Measurements from ENCODE around the gene OSER1. TPM values are rescaled to one million over a fixed set of nuclear protein-coding genes. Genes with fewer than 3 reads are reported as not detected.

The OSER1 gene
- polyA plus RNA-seq, 1 of the 3 experiments (the other 2 are of a cell fraction), result 22.3 TPM

DNA sequence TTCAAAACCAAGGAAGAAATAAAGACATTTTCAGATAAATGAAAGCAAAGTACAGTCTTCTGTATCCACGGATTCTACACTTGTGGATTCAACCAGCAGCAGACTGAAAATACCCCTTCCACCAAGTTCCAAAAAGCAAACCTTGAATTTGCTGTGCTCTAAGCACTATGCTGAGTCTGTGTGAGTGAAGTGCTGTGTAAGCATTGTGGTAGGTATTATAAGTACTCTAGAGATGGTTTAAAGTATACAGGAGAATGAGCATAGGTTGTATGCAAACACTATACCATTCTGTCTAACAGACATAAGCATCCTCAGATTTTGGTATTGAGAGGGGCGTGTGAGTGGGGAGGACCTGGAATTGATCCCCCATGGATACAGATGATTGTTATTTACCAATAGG, 9.6 kb downstream of the OSER1 start:
- no peak overlapping the region for H3K4me2 ChIP-seq
- peaks cover 68% of the 10 kb centered on the region for H3K79me2 ChIP-seq (ENCODE audit: insufficient read depth)
- POLR2A ChIA-PET, result no interaction called here
- peaks cover 23% of the 10 kb centered on the region for H4K20me1 ChIP-seq (ENCODE audit: insufficient read depth)
- no peak for TF ChIP-seq TCF12 (IDR thresholded peaks at IDR 0.05)
- TF ChIP-seq POLR2AphosphoS5 (IDR thresholded peaks at IDR 0.05; ENCODE audit: low read depth, low read length), result no peak
- TF ChIP-seq EP300 (IDR thresholded peaks at IDR 0.05; ENCODE audit: borderline replicate concordance in 1 of 2, low read depth in 1 of 2, low read length in 1 of 2), result no peak
- TF ChIP-seq NFIC (IDR thresholded peaks at IDR 0.05; ENCODE audit: borderline replicate concordance), result no peak
- TF ChIP-seq, protein P1, sequence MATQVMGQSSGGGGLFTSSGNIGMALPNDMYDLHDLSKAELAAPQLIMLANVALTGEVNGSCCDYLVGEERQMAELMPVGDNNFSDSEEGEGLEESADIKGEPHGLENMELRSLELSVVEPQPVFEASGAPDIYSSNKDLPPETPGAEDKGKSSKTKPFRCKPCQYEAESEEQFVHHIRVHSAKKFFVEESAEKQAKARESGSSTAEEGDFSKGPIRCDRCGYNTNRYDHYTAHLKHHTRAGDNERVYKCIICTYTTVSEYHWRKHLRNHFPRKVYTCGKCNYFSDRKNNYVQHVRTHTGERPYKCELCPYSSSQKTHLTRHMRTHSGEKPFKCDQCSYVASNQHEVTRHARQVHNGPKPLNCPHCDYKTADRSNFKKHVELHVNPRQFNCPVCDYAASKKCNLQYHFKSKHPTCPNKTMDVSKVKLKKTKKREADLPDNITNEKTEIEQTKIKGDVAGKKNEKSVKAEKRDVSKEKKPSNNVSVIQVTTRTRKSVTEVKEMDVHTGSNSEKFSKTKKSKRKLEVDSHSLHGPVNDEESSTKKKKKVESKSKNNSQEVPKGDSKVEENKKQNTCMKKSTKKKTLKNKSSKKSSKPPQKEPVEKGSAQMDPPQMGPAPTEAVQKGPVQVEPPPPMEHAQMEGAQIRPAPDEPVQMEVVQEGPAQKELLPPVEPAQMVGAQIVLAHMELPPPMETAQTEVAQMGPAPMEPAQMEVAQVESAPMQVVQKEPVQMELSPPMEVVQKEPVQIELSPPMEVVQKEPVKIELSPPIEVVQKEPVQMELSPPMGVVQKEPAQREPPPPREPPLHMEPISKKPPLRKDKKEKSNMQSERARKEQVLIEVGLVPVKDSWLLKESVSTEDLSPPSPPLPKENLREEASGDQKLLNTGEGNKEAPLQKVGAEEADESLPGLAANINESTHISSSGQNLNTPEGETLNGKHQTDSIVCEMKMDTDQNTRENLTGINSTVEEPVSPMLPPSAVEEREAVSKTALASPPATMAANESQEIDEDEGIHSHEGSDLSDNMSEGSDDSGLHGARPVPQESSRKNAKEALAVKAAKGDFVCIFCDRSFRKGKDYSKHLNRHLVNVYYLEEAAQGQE (IDR thresholded peaks at IDR 0.05; ENCODE audit: low read depth, low read length), result no peak
- TF ChIP-seq, protein P2, sequence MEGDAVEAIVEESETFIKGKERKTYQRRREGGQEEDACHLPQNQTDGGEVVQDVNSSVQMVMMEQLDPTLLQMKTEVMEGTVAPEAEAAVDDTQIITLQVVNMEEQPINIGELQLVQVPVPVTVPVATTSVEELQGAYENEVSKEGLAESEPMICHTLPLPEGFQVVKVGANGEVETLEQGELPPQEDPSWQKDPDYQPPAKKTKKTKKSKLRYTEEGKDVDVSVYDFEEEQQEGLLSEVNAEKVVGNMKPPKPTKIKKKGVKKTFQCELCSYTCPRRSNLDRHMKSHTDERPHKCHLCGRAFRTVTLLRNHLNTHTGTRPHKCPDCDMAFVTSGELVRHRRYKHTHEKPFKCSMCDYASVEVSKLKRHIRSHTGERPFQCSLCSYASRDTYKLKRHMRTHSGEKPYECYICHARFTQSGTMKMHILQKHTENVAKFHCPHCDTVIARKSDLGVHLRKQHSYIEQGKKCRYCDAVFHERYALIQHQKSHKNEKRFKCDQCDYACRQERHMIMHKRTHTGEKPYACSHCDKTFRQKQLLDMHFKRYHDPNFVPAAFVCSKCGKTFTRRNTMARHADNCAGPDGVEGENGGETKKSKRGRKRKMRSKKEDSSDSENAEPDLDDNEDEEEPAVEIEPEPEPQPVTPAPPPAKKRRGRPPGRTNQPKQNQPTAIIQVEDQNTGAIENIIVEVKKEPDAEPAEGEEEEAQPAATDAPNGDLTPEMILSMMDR (IDR thresholded peaks at IDR 0.05), result no peak
- no peak for TF ChIP-seq RXRA (IDR thresholded peaks at IDR 0.05; ENCODE audit: borderline replicate concordance, low read depth)
- TF ChIP-seq, protein P3, sequence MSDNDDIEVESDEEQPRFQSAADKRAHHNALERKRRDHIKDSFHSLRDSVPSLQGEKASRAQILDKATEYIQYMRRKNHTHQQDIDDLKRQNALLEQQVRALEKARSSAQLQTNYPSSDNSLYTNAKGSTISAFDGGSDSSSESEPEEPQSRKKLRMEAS (IDR thresholded peaks at IDR 0.05; ENCODE audit: low read depth), result no peak
- no peak for TF ChIP-seq EZH2phosphoT487 (IDR thresholded peaks at IDR 0.05; ENCODE audit: borderline replicate concordance, low read depth)
- TF ChIP-seq, protein P4, sequence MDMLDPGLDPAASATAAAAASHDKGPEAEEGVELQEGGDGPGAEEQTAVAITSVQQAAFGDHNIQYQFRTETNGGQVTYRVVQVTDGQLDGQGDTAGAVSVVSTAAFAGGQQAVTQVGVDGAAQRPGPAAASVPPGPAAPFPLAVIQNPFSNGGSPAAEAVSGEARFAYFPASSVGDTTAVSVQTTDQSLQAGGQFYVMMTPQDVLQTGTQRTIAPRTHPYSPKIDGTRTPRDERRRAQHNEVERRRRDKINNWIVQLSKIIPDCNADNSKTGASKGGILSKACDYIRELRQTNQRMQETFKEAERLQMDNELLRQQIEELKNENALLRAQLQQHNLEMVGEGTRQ (IDR thresholded peaks at IDR 0.05; ENCODE audit: borderline replicate concordance, low read depth, low read length), result no peak
- TF ChIP-seq, protein P5, sequence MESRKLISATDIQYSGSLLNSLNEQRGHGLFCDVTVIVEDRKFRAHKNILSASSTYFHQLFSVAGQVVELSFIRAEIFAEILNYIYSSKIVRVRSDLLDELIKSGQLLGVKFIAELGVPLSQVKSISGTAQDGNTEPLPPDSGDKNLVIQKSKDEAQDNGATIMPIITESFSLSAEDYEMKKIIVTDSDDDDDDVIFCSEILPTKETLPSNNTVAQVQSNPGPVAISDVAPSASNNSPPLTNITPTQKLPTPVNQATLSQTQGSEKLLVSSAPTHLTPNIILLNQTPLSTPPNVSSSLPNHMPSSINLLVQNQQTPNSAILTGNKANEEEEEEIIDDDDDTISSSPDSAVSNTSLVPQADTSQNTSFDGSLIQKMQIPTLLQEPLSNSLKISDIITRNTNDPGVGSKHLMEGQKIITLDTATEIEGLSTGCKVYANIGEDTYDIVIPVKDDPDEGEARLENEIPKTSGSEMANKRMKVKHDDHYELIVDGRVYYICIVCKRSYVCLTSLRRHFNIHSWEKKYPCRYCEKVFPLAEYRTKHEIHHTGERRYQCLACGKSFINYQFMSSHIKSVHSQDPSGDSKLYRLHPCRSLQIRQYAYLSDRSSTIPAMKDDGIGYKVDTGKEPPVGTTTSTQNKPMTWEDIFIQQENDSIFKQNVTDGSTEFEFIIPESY (IDR thresholded peaks at IDR 0.05; ENCODE audit: borderline replicate concordance, low read depth), result no peak
- TF ChIP-seq, protein P6, sequence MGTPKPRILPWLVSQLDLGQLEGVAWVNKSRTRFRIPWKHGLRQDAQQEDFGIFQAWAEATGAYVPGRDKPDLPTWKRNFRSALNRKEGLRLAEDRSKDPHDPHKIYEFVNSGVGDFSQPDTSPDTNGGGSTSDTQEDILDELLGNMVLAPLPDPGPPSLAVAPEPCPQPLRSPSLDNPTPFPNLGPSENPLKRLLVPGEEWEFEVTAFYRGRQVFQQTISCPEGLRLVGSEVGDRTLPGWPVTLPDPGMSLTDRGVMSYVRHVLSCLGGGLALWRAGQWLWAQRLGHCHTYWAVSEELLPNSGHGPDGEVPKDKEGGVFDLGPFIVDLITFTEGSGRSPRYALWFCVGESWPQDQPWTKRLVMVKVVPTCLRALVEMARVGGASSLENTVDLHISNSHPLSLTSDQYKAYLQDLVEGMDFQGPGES (IDR thresholded peaks at IDR 0.05; ENCODE audit: low read depth, low read length), result no peak
- TF ChIP-seq SIN3A (IDR thresholded peaks at IDR 0.05; ENCODE audit: borderline replicate concordance, low read depth, low read length), result no peak
- TF ChIP-seq RCOR1 (IDR thresholded peaks at IDR 0.05; ENCODE audit: low read length), result no peak
- 98% methylated on average over 2 of the region's 2 CpGs for WGBS (ENCODE audit: low lambda C conversion rate)
- peaks cover 0 to 23% of the 10 kb centered on the region in 2 experiments for H3K4me1 ChIP-seq (ENCODE audit: control insufficient read depth in 1 of 2, insufficient read depth in 2 of 2, low read depth in 1 of 2, low read length in 1 of 2)
- CTCF ChIA-PET, result no interaction called here
- H3K36me3 ChIP-seq (replicated peaks in 1 of 2; ENCODE audit: control insufficient read depth in 1 of 2, insufficient read depth in 2 of 2, low read length in 1 of 2), result peaks cover 74 to 80% of the 10 kb centered on the region in 2 experiments
- H3K9ac ChIP-seq, result no peak overlapping the region
- DNase-seq, result no peak
- no peaks in the 10 kb centered on the region for H3K9me2 ChIP-seq
- H3K27me3 ChIP-seq (ENCODE audit: insufficient read depth), result no peaks in the 10 kb centered on the region
- no peak overlapping the region for H2AFZ ChIP-seq (ENCODE audit: low read depth)
- H3K27ac ChIP-seq (ENCODE audit: low read depth in 2 of 2, low read length in 1 of 2), result no peak overlapping the region
- no peaks in the 10 kb centered on the region for H3K9me3 ChIP-seq
- H3F3A ChIP-seq (replicated peaks; ENCODE audit: insufficient read depth), result peaks cover 34% of the 10 kb centered on the region
- no peak overlapping the region for H3K4me3 ChIP-seq (ENCODE audit: low read depth in 2 of 2, low read length in 1 of 2)

All from SK-N-SH (cell line).